ENCODE results near the gene ATP11B. TPM values are rescaled to one million over a fixed set of nuclear protein-coding genes. Genes with fewer than 3 reads are reported as not detected.

ATP11B gene
- 53.3 and 63.3 TPM in 2 replicates for total RNA-seq

GRCh38 chr3:182792901-182793662 lies at the start of gene ATP11B:
TSS of gene ATP11B (plus strand) at chr3:182793504. CDS start at chr3:182793760, 256 bp downstream.

Other genes starting within 250 kb of the ATP11B start
- gene DCUN1D1, start 187.0 kb downstream of the ATP11B start, total RNA-seq: 27.0 and 37.8 TPM in 2 replicates